ENCODE data around the gene ULBP2.
A peak's percentile ranks its signal among the peaks of the same experiment; 100 is the strongest.

GRCh38 chr6:149961728-149962425 is 20.1 kb downstream of the ULBP2 start:
- TF ChIP-seq, protein P1, sequence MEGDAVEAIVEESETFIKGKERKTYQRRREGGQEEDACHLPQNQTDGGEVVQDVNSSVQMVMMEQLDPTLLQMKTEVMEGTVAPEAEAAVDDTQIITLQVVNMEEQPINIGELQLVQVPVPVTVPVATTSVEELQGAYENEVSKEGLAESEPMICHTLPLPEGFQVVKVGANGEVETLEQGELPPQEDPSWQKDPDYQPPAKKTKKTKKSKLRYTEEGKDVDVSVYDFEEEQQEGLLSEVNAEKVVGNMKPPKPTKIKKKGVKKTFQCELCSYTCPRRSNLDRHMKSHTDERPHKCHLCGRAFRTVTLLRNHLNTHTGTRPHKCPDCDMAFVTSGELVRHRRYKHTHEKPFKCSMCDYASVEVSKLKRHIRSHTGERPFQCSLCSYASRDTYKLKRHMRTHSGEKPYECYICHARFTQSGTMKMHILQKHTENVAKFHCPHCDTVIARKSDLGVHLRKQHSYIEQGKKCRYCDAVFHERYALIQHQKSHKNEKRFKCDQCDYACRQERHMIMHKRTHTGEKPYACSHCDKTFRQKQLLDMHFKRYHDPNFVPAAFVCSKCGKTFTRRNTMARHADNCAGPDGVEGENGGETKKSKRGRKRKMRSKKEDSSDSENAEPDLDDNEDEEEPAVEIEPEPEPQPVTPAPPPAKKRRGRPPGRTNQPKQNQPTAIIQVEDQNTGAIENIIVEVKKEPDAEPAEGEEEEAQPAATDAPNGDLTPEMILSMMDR (optimal IDR thresholded peaks at IDR 0.05 in 1 of 3, IDR thresholded peaks at IDR 0.05 in 1 of 3, conservative IDR thresholded peaks at IDR 0.05 in 1 of 3; ENCODE audit: extremely low read depth in 1 of 3, insufficient read depth in 2 of 3, low read length in 3 of 3) = peak; percentile 23 to 45 (median 26)
- no peak for TF ChIP-seq EZH2 (IDR thresholded peaks at IDR 0.05; ENCODE audit: low read length)

All from keratinocyte (primary cell).